PC-3 (cell line): ENCODE results near the gene APOL1. TPM values are rescaled to one million over a fixed set of nuclear protein-coding genes. Genes with fewer than 3 reads are reported as not detected.

Experiments used
- ATAC-seq: fragments of 200-7000 bp; cut with Tn5 transposase; 2 replicates; pipeline ENCODE4 v1.9.1; 2020; ENCODE audit warnings: mild to moderate bottlenecking, moderate library complexity
- BruUV-seq: library from RNA; stranded (reverse); fragments of 400-500 nt; replicated peaks from 2 replicates; lab custom pipeline; 2021; lab: Mats Ljungman, UMichigan
- CTCF ChIA-PET: fragments of 300-600 bp; sonication (Branson Sonifier 250); formaldehyde crosslinking; loops from one replicate; lab custom pipeline; 2022; ENCODE audit warnings: antibody characterized with exemption; lab: Charles Lee
- POLR2A ChIA-PET: fragments of 300-600 bp; sonication (Branson Sonifier 250); formaldehyde crosslinking; loops from one replicate; lab custom pipeline; 2022; ENCODE audit warnings: antibody characterized with exemption; ENCODE audit not compliant: unreplicated experiment; lab: Charles Lee
- DNase-seq: peaks from one replicate; pipeline ENCODE4 v3.0.0-alpha.2; 2015
- H2AFZ ChIP-seq: fragments of 300-600 bp; sonication (generic); 2 replicates; pipeline ENCODE4 v1.6.0; 2016; ENCODE audit warnings: antibody characterized with exemption, low read length
- H3F3A ChIP-seq: fragments of 300-600 bp; sonication (generic); one replicate; pipeline ENCODE4 v1.6.0; 2017; ENCODE audit warnings: antibody characterized with exemption, low read length, control low read depth, mild to moderate bottlenecking; ENCODE audit not compliant: unreplicated experiment
- H3K27ac ChIP-seq: fragments of 300-600 bp; sonication (generic); 2 replicates; pipeline ENCODE4 v1.5.1; 2016; ENCODE audit warnings: mild to moderate bottlenecking, low read length
- H3K27me3 ChIP-seq: fragments of 300-600 bp; sonication (generic); 2 replicates; pipeline ENCODE4 v1.6.1; 2016; ENCODE audit warnings: low read length, mixed read lengths
- H3K36me3 ChIP-seq: fragments of 300-600 bp; sonication (generic); 2 replicates; pipeline ENCODE4 v1.6.1; 2016; ENCODE audit warnings: low read depth, mixed run types, low read length, mixed read lengths
- H3K4me1 ChIP-seq: fragments of 300-600 bp; sonication (generic); 2 replicates; pipeline ENCODE4 v1.5.1; 2016; ENCODE audit warnings: low read length; ENCODE audit not compliant: insufficient read depth
- H3K4me2 ChIP-seq: fragments of 300-600 bp; sonication (generic); 2 replicates; pipeline ENCODE4 v1.6.0; 2016; ENCODE audit warnings: low read length
- H3K4me3 ChIP-seq: fragments of 300-600 bp; sonication (generic); 2 replicates; pipeline ENCODE4 v1.5.1; 2016; ENCODE audit warnings: mild to moderate bottlenecking, low read length, mixed read lengths
- H3K79me2 ChIP-seq: fragments of 300-600 bp; sonication (generic); 2 replicates; pipeline ENCODE4 v1.6.1; 2017; ENCODE audit warnings: low read length, mixed read lengths
- H3K9ac ChIP-seq: fragments of 300-600 bp; sonication (generic); 2 replicates; pipeline ENCODE4 v1.6.0; 2016; ENCODE audit warnings: mild to moderate bottlenecking, low read length
- H3K9me2 ChIP-seq: fragments of 300-600 bp; sonication (generic); replicated peaks from 2 replicates; pipeline ENCODE4 v1.6.1; 2016; ENCODE audit warnings: mixed run types, low read length, mixed read lengths
- H3K9me3 ChIP-seq: fragments of 300-600 bp; sonication (generic); 2 replicates; pipeline ENCODE4 v1.6.1; 2016; ENCODE audit warnings: low read length, mixed read lengths
- H4K20me1 ChIP-seq: fragments of 300-600 bp; sonication (generic); 2 replicates; pipeline ENCODE4 v1.6.1; 2016; ENCODE audit warnings: low read length, mixed read lengths
- CTCF ChIP-seq: fragments of 300-600 bp; sonication (generic); conservative IDR thresholded peaks from 2 replicates; pipeline ENCODE4 v1.5.1; 2017; ENCODE audit warnings: antibody characterized with exemption, low read depth, mild to moderate bottlenecking, low read length
- EZH2 ChIP-seq: fragments of 300-600 bp; sonication (generic); IDR thresholded peaks from one replicate; pipeline ENCODE4 v1.6.1; 2017; ENCODE audit warnings: antibody characterized with exemption, mild to moderate bottlenecking, low read length; ENCODE audit not compliant: unreplicated experiment
- EZH2phosphoT487 ChIP-seq: fragments of 300-600 bp; sonication (generic); IDR thresholded peaks from 2 replicates; pipeline ENCODE4 v1.6.1; 2018; ENCODE audit warnings: mild to moderate bottlenecking, antibody characterized with exemption, low read length, borderline replicate concordance
- intact Hi-C: fragments of 100-400 bp; cut with micrococcal nuclease; formaldehyde crosslinking; loops from 2 replicates; pipeline ENCODE4 v1.9.0; 2023
- total RNA-seq: library from RNA; depleted of rRNA; stranded (reverse); fragments of >200 nt; gene quantifications from 2 replicates; pipeline ENCODE4 v1.2.3, GENCODE V29; 2014

The APOL1 gene
- total RNA-seq, 1 experiment from 2014 or later: not detected

- no peaks in the 10 kb centered on the region for H3K27me3 ChIP-seq
- CTCF ChIA-PET: no interaction called here
- peaks cover 14% of the 10 kb centered on the region for H3K79me2 ChIP-seq
- H3K9me3 ChIP-seq: no peaks in the 10 kb centered on the region
- H2AFZ ChIP-seq: no peak overlapping the region
- ATAC-seq (no peak), DNase-seq (no peak)
- no peak overlapping the region for H3K4me3 ChIP-seq
- no peaks in the 10 kb centered on the region for H4K20me1 ChIP-seq
- H3K36me3 ChIP-seq: no peaks in the 10 kb centered on the region; the same call in 1 of the 2 replicates
- no peak overlapping the region for H3K4me2 ChIP-seq
- H3K4me1 ChIP-seq: peaks cover 4% of the 10 kb centered on the region; the same call in 1 of the 2 replicates
- no peak overlapping the region for H3K9ac ChIP-seq
- no peaks in the 10 kb centered on the region for H3F3A ChIP-seq
- POLR2A ChIA-PET: no interaction called here
- H3K9me2 ChIP-seq: no peaks in the 10 kb centered on the region
- no TSS peak for BruUV-seq
- intact Hi-C loops: no loop called here
- no peak overlapping the region for H3K27ac ChIP-seq
- TF ChIP-seq CTCF (no peak), EZH2 (no peak), EZH2phosphoT487 (no peak)
These were observed 20.1 kb upstream of the APOL1 start for GRCh38 chr22:36232715-36233401.

GRCh38 chr22:36233796-36234195 is 19.1 kb upstream of the APOL1 start:
- intact Hi-C loops: no loop called here
- peaks cover 23% of the 10 kb centered on the region for H3K79me2 ChIP-seq
- H3K4me1 ChIP-seq: peaks cover 13% of the 10 kb centered on the region
- H3K9me2 ChIP-seq: no peaks in the 10 kb centered on the region
- no peak for TF ChIP-seq EZH2
- no peak for TF ChIP-seq EZH2phosphoT487
- ATAC-seq (no peak), DNase-seq (no peak)
- no peak overlapping the region for H3K4me2 ChIP-seq
- no peak overlapping the region for H3K9ac ChIP-seq
- H3F3A ChIP-seq: no peaks in the 10 kb centered on the region
- no TSS peak for BruUV-seq
- H3K36me3 ChIP-seq: no peaks in the 10 kb centered on the region; the same call in 1 of the 2 replicates
- ChIA-PET POLR2A (interaction anchor here (0.6 kb wide), 1 partner anchor 37 kb away, joined by 3 read pairs; no protein-coding TSS in a partner anchor), CTCF (no interaction called here)
- H2AFZ ChIP-seq: no peak overlapping the region
- no peaks in the 10 kb centered on the region for H3K27me3 ChIP-seq
- no peaks in the 10 kb centered on the region for H4K20me1 ChIP-seq
- no peaks in the 10 kb centered on the region for H3K9me3 ChIP-seq
- no peak overlapping the region for H3K4me3 ChIP-seq
- H3K27ac ChIP-seq: no peak overlapping the region

GRCh38 chr22:36234213-36234612 is 18.7 kb upstream of the APOL1 start:
- intact Hi-C loops: no loop called here
- Histone ChIP-seq H3K9me3 (no peaks in the 10 kb centered on the region), H3K4me3 (no peak overlapping the region), H3K27me3 (no peaks in the 10 kb centered on the region), H3K9me2 (no peaks in the 10 kb centered on the region), H3K9ac (no peak overlapping the region), H4K20me1 (no peaks in the 10 kb centered on the region), H3K4me1 (peaks cover 13% of the 10 kb centered on the region), H2AFZ (no peak overlapping the region), H3F3A (no peaks in the 10 kb centered on the region), H3K36me3 (no peaks in the 10 kb centered on the region; the same call in 1 of the 2 replicates), H3K27ac (no peak overlapping the region), H3K79me2 (peaks cover 24% of the 10 kb centered on the region), H3K4me2 (no peak overlapping the region)
- POLR2A ChIA-PET: interaction anchor here (0.6 kb wide), 1 partner anchor 37 kb away, joined by 3 read pairs; no protein-coding TSS in a partner anchor
- CTCF ChIA-PET: no interaction called here
- TF ChIP-seq CTCF: no peak
- TF ChIP-seq EZH2phosphoT487: no peak
- TF ChIP-seq EZH2: no peak
- ATAC-seq: no peak
- BruUV-seq: no TSS peak
- DNase-seq: no peak
